TTC549 (cell line): Measurements from ENCODE around the gene KCNQ1OT1.

Experiments used
- FAIRE-seq: peaks from 2 replicates; lab custom pipeline; 2012; peaks lifted over from hg19 to GRCh38; lab: Jason Lieb, UNC

KCNQ1OT1 gene

DNA sequence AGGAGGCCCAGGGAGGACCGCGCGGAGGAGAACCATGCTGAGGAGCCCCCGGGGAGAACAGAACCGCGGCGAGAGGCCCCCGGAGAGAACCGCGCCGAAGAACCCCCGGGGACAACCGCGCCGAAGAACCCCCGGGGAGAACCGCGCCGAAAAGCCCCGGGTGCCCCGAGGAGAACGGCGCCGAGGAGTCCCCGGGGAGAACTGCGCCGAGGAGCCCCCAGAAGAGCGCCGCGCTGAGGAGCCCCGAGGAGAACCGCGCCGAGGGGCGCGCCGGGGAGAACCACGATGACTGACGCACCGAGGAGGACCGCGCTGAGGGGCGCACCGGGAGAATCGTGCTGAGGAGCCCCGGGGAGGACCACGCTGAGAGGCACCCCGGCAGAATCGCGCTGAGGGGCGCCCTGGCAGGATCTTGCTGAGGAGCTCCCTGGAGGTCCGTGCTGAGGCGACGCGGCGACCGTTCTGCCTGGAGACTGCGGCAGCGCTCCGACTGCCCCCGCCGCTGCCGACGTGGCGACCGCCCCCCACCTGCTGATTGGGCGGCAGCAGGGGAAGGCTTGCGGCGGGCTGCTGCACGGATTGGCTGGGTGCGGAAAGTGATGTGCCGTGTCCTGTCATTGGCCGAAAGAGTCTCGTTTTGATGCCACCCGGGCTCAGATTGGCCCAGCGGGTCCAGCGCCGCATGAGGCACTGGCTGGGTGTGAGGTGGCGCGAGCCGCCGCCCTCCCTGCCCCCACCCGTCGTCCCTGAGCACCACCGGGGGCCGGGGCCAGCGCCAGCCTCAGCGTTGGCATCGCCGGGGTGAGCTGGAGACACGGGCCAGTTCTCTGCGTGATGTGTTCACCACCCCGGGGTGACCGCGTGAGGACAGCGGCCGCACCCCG, at the start of gene KCNQ1OT1:
Gene KCNQ1OT1 (minus strand): TSS at position 464 of the 884 bp plus-strand sequence.
- FAIRE-seq, result no peak

DNA sequence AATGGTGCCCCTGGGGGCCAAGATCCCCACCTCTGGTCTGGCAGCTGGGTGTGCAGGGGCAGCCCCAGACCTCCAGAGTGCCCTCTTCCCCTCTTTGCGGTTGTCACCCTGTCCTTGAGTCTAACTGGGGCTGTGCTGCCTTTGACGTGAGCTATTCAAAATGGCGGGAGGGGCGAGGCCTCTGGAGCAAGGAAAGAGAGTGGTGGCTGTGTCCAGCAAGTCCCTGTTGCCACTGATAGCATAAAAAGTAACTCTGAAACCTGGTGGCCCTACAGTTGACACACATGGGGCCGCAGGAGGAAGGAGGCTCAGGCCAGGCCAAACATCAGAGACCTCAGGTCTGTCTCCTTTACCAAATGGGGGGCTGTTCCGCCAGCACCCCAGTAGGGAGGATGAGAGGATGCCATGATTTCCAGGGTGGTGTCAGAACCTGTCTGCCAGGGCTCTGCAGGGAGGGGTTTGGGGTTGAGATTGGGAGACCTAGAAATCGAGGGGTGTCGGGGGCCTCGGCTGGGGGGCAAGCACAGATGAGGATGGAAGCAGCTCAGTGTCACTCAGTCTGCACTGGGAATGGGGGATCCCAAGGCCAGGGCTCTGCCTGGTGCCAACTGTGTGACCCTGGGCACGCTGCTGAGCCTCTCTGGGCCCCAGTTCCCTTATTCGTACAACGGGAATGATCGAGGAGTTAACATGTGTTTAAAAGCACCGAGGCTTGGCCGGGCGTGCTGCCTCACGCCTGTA, 49.2 kb upstream of the KCNQ1OT1 start:
- no peak for FAIRE-seq

DNA sequence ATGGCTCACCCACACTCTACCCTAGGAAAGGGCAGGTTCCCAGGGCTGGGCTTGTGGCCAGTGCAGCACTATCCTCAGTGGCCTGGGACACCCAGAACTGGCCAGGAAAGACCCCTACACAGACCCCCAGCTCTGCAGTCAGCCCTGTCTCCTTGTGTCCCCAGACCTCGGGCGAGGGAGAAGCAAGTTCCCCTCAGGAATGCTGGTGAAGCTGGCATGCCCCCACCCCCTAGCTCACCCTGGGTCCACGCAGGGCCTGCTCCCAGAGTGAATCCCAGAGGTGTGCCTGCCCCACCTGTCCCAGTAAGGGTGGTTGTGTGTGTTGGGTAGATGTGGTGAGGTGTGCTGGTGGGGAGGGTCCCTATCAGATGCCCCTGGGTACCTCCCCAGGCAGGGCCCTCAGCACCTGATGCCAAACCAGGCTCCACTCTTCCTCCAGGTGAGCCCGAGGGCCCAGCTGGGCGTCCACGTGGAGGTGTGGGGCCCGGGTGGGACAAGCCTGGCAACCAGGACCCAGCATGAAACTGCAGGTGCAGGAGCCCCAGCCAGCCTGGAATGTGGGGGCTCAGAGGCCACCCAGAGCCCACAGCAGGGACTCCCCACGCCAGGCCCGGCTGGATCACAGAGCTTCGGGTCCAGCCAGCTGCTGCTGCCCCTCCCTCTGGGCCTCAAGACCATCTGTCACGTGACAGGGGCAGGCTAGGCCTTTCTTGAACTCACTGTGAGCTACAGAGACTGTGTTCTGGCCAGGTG, 48.4 kb upstream of the KCNQ1OT1 start:
- no peak for FAIRE-seq

DNA sequence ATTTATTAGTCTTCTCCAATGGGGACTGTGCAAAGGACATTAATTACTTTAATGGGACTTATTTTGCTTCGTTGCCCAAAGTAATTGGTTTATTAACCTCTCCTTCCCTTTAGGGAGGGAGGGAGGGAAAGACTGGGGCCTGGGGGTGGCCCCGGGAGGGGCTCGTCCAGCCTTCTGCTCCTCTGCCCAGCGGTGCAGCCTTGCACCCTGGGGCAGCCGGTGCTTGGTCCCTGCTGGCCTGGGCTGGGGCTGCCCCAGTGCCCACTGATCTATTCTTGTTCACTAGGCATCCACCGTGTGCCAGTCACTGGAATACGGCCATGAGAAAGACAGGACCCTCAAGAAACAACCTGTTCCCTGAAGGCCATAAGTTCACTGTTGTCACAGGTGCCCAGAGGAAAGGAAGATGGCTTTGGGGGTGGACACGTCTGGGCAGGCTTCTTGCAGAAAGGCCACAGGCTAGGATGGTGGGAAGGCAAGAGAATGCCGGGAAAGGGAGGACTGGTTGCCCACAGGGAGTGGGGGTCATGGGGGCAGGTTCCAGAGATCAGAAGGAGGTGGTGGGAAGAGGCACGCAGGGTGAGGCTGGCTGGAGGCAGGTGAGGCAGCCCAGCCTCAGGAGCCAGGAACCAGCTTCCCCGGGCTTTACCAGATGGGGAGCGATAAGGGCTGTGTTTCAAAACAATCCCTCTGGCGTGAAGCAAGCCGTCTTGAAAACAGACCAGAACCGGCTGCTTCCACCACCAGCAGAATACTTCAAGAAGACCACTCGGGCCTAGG, 47.6 kb upstream of the KCNQ1OT1 start:
- FAIRE-seq, result no peak

DNA sequence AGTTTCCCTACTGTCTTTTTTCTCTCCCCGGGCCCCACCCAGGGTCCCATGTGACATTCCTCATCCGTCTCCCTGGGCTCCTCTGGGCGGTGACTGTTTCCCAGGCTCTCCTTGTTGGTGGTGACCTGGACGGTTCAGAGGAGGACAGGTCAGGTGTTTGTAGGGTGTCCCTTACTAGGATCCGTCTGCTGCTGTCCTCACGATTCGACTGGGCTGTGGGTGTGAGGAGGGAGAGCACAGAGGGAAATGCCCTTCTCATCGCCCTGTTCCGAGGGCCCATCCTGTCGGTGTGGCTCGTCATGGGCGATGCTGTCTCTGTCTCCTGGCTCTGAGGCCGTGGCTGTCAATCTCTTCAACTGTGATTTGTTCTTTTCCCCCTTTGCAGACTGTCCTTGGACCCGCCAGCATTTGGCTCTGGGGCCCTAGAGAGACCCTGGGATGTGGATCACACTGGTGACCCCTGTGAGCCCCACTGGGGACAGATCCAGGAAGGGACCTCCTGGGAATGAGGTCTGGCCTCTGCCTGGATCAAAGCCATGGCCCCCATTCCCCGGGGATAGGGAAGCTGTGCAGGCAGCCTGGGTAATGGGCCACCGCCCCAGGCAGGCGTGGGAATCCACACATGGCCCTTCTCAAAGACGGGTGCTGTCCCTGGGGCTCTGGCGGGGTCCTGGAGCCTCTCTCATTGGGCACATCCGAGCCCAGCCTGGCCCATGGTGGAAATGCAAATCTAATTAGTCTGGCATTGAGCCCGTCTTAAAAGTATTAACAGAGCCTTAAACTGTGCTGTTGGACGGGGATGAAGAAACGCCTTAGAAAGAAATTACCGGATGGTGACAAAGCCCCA, 46.8 kb upstream of the KCNQ1OT1 start:
- FAIRE-seq, result no peak

DNA sequence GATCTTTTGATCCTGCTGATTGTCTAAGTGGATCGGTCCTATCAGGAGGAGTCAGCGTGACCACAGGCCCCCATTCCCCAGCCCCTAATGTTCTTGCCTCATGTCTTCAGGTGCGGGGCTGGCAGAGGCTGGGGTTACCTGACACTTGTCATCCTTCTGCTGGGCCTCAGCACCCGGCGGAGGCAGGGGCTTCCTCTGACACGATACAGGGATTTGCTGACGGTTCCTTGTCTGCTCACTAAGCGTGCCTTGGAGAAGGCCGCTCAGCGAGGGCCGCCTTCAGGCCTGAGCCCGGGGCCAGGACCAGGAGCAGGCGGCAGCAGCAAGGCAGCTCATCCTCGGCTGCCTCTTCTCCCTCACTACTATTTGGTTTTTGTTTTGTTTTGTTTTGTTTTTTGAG, 45.7 kb upstream of the KCNQ1OT1 start:
- FAIRE-seq, result no peak

DNA sequence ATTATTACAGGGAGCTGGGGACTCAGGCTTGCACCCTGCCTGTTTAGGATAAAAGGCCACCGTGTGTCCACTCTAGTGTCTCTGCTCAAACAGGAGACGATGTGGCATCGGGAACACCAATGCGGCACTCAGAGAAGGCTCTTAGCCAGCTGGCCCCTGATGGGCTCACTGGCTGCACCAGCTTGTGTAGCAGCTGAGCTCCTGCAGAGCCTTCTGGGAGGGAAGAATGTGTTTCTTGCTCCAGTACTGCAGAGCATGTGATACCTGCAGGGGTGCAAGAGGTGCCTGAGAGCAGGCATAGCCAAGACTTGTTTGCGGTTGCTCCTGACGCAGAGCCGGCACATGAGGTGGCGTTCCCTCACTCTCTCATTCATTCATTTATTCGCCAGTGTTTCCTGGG, 44.4 kb upstream of the KCNQ1OT1 start:
- FAIRE-seq, result no peak

DNA sequence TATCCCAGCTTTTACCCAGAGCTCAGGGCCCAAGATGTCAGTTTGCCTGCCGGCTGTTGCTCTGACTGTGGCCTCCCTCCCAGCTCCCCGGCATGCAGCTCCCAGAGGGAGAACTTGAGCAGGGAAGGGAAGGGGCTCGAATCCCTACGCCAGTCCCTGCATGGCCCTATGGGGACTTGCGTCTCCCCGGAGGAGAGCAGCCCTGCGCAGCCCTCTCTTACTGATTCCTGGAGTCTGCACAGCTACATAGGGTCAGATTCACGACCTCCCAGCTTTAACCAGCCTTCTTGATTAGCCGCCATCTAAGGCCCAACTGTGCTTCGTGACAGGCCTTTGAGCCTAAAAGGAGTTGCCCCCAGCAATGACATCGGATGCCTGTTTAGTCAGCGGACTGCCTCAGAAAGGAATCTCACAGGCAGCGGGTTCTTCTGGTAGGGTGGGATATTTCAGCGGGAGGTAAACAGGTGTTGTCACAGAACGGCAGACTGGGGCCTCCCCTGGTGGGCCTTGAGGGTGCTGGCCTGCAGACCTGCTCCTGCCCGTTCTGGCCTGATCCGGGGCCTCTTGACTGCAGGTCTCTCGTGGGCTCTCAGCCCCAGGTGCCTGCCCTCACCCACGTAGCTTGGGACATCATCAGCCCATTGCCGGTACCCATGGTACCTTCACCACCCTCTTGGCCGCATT, 43.8 kb upstream of the KCNQ1OT1 start:
- no peak for FAIRE-seq

DNA sequence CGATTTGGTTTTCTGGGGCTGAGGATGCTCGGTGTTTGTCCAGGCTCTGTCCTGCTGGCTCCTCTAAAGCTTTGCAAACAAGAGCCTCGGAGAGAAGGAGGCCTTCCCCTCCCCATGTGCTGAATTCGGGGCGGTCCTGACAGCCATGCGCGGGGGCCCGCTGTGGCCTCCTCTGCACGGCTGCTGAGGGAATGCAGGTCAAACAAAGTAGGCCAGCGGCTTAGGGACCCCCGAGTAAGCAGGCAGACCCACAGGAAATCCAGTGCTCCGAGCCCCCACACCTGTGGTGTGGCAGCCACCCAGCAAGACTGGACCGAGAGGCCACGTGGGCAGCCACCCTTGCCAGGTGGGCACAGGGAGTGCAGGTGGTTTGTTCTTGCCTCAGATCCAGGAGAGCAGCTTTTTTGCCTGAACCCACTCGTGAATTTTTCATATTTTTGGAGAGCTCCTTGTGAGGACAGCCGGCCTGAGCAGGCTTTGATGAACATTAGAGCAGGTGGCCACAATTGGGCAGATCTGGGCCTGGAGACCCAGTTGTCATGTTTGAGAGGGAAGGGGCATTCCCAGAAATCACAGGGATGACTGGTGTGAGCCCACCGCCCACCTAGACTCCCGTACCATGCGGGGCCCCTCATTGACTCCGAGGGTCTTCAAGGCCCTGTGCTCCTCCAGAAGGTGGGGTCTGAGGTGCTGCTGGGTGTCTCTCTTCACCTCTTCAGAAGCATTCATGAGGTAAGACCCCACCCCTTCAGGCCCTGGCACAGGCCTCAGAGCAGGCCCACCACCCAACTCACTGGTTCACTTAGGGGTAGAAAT, 43.0 kb upstream of the KCNQ1OT1 start:
- FAIRE-seq, result no peak

DNA sequence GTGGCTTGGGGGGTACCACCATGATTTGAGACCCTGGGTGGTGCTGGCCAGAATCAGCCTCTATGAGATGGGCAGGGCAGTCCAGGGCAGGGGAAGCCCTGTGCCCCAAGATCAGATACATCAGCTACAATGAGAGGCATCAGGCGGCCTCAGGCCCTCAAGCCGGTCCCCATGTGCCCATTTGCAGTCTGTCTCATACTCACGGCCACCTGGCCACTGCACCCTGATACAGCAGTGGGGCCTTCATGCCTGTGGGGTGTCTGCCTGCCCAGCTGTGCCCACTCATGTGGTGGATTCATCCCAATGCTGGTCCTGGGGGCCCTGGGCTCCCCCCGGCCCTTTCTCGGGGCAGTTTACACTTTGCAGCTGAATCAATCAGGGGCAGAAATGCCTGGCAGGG, 42.4 kb upstream of the KCNQ1OT1 start:
- no peak for FAIRE-seq

DNA sequence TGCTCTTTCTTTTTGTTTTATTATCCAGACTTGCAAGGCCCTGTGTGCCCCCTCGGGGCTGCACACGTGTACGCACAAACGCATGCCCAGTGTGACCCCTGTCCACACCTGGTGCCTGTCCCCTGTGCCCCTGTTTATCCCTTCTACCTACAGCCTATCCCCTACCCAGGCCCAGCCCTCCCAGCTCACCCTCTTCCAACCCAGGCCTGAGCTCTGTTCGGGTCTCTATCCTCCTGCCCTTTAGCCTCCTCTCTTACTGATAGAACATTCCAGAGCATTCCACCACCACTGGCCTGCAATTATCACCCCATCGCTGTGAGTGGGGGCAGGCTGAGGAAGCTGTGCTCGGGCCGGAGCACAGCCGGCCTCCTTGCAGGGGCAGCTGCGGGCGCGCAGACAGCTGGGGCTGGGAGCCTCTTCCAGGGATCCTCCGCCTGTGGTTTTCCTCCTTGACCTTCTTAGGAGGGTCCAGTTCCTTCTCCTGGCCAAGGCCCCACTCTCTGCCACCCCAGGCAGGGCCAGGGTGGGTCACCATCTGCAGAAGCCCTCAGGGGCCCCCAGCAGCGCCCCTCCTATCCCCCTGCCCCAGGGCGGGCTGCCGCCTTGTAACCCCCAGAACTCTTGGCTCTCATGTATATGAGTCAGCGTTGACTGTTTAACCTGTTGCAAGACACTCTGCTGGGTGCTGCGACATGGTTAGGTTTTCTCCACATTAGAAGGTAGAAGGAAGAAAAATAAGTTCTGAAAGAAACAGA, 41.8 kb upstream of the KCNQ1OT1 start:
- no peak for FAIRE-seq

DNA sequence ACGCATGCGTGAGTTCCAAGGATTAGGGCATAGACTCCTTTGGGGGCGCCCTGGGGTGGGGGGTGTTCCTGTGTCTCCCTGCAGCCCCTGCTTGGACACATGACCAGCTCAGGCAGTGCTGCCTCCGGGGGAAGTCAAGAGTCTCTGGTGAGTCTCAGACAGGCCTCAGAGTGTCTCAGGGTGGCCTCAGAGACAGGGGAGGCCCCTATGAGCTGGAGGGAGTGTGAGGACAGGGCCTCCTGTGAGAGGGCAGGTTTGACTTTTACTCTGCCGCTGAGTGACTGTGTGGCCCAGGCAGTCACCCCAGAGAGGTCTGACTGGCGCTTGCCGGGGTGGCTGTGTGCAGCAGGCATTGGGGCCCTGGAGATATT, 41.2 kb upstream of the KCNQ1OT1 start:
- FAIRE-seq, result no peak

DNA sequence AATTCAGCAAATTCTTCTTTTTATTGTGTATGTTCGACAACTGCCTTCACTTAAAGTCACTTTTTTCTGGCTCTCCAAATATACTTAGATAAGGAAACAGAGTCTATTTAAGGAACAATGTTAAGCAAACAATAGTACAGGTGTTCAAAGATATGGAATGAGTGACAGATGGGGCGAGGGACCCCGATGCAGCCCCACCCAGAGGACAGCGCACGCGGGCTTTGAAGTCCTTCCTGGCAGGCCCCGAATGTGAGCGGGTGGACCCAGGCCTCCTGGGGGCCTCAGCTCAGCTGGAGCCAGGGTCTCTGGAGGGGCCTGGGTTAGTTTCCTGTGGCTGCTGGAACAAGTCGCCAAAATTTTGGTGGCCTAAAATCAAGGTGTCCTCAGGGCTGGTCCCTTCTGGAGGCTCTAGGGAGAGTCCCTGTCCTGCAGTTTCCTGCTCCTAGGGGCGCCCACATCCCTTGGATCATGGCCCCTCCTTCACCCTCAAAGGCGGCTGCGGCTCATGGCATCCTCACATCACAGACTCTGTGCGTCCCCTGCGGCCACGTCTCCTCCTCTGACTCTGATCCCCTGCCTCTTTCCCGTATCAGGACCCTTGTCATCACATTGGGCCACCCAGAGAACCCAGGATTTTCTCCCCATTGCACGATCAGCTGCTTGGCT, 40.6 kb upstream of the KCNQ1OT1 start:
- FAIRE-seq, result no peak

DNA sequence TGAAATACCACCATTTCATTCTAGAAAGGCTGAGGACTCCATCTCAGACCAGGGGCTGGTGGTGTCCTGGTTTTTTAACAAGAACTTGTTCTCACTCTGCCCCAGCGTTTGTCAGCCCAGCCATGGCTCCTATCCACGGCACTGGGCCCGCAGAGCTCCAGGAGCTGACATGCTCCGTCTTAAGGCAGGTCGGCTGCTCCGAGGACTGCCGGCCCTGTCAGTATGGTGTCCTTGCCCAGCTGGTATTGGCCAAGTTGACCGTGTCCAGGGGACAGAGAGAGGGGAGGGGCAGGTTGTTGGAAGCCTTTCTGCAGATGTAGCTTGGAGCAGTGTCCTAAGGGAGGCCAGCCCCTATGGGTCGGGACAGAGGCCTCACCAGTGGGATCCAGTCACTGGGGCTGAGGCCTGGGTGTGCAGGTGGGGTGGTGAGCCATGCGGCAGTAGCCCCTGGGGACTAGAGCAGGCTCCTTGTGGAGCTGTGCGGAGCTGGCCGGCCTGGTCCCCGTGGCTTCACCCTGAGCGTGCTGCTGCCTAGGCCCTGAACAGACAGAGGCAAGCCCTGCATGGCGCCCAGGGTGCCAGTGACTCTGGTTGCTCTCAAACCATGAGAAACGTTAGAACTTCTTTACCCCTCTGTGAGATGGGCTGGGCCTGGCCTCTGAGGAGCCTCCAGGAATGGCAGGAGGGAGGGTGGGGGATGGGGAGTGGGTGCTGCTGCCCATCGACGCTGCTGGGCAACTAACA, 39.9 kb upstream of the KCNQ1OT1 start:
- no peak for FAIRE-seq

DNA sequence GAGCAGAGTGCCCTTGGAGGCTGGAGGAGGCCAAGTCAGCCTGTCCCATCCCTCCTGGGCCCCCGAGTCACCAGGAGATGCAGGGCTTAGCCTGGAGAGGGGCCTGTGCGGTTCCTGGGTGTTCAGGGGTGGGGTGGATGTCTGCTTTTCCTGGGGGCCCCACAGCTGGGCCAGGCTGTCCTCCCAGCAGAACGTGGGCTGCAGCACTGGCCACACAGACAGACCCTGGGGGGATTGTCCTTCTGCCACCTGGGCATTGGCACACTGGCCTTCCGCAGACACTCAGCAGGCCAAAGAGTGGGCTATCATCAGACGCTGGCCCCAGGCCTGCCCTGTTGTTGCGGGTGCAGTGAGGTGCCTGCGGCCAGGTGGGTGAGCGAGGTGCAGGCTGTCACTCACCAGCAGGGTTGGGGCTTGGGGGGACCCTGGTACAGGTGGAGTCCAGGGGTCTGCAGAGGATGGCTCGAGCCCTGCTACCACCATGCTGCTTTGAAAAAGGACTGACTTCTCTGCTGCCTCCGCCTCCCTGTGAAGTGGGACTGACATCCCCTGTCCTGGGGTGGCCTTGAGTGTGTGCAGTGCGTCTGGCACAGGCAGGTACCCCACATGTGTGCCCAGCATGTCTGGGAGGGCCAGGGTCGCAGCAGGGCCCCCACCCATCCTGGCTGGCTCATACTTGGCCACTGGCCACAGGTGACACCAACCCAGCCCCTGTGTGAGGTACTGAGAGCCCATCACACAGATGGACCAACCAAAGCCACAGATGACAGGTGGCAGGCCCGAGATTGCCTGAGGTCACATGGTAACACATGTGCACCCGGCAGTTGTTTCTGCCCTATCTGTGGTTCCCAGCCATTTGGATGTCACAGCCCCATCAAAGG, 39.0 kb upstream of the KCNQ1OT1 start:
- FAIRE-seq, result no peak

DNA sequence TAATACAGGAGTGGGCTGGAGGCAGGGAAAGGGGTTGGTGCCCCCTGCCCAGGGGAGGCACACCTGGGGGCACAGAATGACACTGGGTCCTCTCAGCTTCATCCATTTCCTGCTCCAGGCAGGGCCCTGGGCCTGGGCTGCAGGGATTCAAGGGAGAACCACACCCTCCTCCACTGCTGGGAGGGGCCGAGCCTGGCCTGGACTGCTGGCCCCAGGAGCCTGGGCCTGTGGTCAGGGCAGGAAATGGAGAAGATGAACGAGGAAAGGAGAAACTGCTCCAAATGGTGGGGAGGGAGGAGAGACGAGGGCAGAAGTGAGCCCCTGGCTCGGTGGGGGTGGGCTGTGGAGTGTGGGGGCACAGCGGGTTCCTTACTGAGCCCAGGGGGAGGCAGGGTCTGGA, 38.1 kb upstream of the KCNQ1OT1 start:
- no peak for FAIRE-seq

DNA sequence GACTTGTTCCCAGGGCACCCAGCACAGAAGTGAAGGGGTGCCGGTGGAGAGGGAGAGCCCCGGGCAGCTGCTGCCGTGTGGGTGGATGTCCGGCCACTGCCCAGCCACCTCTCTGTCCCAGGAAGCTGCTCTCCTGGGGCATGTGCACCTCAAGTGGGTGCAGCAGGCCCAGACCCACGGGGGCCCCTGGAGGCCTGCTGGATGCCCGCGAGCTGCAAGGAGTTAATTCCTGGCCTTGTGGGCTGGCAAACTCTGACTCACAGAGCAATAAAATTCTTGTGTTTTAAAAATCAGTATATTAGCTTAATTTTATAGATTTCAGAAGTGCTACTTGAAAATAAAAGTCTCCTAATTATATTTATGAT, 37.4 kb upstream of the KCNQ1OT1 start:
- no peak for FAIRE-seq
